Activated T-cell treated with anti-CD3 and anti-CD28 coated beads for 24 hours (primary cell): ENCODE results near the gene RNF207.

Experiments used
- DNase-seq: peaks from one replicate; pipeline ENCODE4 v3.0.0-alpha.2; 2020; ENCODE audit warnings: low read depth

RNF207 gene

GRCh38 chr1:6249739-6250689 lies 44.1 kb downstream of the RNF207 start:
- DNase-seq = no peak

- DNase-seq = no peak
Observed at GRCh38 chr1:6251233-6251632, 45.3 kb downstream of the RNF207 start.

GRCh38 chr1:6251681-6252373 lies 45.9 kb downstream of the RNF207 start:
- DNase-seq = no peak

- DNase-seq = no peak
Observed at GRCh38 chr1:6252374-6252710, 46.4 kb downstream of the RNF207 start.

GRCh38 chr1:6253380-6253779 lies 47.5 kb downstream of the RNF207 start:
- DNase-seq = no peak

- DNase-seq = no peak
Observed at GRCh38 chr1:6254691-6255090, 48.8 kb downstream of the RNF207 start.

GRCh38 chr1:6256645-6257044 lies 50.7 kb downstream of the RNF207 start:
- no peak for DNase-seq

- no peak for DNase-seq
Observed at GRCh38 chr1:6257541-6258069, 51.7 kb downstream of the RNF207 start.

- DNase-seq = no peak
Observed at GRCh38 chr1:6258675-6259074, 52.8 kb downstream of the RNF207 start.

GRCh38 chr1:6259491-6260362 lies 53.8 kb downstream of the RNF207 start:
- peak; percentile 69 for DNase-seq

- DNase-seq = no peak
Observed at GRCh38 chr1:6260433-6260934, 54.6 kb downstream of the RNF207 start.

GRCh38 chr1:6260961-6261614 lies 55.2 kb downstream of the RNF207 start, which contains the start of gene GPR153:
TSS of gene GPR153 (minus strand) at chr1:6261098. CDS start at chr1:6254905, 6,193 bp downstream.
- peak; percentile 52 for DNase-seq

- DNase-seq = no peak
Observed at GRCh38 chr1:6261615-6261995, 55.7 kb downstream of the RNF207 start.

GRCh38 chr1:6262555-6263420 lies 56.9 kb downstream of the RNF207 start:
- DNase-seq = no peak

- no peak for DNase-seq
Observed at GRCh38 chr1:6263716-6264115, 57.8 kb downstream of the RNF207 start.

- no peak for DNase-seq
Observed at GRCh38 chr1:6265151-6265550, 59.2 kb downstream of the RNF207 start.

GRCh38 chr1:6266641-6267040 lies 60.7 kb downstream of the RNF207 start:
- DNase-seq = no peak

- no peak for DNase-seq
Observed at GRCh38 chr1:6267686-6268322, 61.9 kb downstream of the RNF207 start.

GRCh38 chr1:6268415-6268814 lies 62.5 kb downstream of the RNF207 start:
- no peak for DNase-seq

GRCh38 chr1:6269296-6269695 lies 63.4 kb downstream of the RNF207 start:
- DNase-seq = no peak
